Spleen (tissue), 11 donors: ENCODE measurements around the gene THSD4. TPM values are rescaled to one million over a fixed set of nuclear protein-coding genes. Genes with fewer than 3 reads are reported as not detected.

Experiments used
- DNase-seq: peaks from one replicate; pipeline ENCODE4 v3.0.0-alpha.2; 2020
- H3K27ac ChIP-seq, 8 donors: fragments of 200-600 bp; sonication (generic) in 7 of 8; 1 replicate in 4 of 8; 2 replicates in 4 of 8; pipeline versions ENCODE4 v1.5.0 to v1.8.0; 2016 to 2021; ENCODE audit warnings: inconsistent platforms in 4 of 8, mild to moderate bottlenecking in 4 of 8, moderate library complexity in 1 of 8
- H3K27me3 ChIP-seq, 7 donors: fragments of 200-600 bp; sonication (generic) in 6 of 7; replicated peaks in 1 of 7; 1 replicate in 4 of 7; 2 replicates in 3 of 7; pipeline versions ENCODE4 v1.5.0 to v1.8.0; 2016 to 2021; ENCODE audit warnings: inconsistent platforms in 3 of 7, mild to moderate bottlenecking in 1 of 7
- H3K36me3 ChIP-seq, 6 donors: fragments of 200-600 bp; sonication (generic) in 5 of 6; 1 replicate in 4 of 6; 2 replicates in 2 of 6; pipeline versions ENCODE4 v1.5.0 to v1.8.0; 2016 to 2021; ENCODE audit warnings: inconsistent platforms in 2 of 6
- H3K4me1 ChIP-seq, 6 donors: fragments of 200-600 bp; sonication (generic) in 5 of 6; 1 replicate in 3 of 6; 2 replicates in 3 of 6; pipeline versions ENCODE4 v1.5.0 to v1.8.0; 2016 to 2021; ENCODE audit warnings: inconsistent platforms in 3 of 6
- H3K4me3 ChIP-seq, 8 donors: fragments of 200-600 bp; sonication (generic) in 7 of 8; 1 replicate in 4 of 8; 2 replicates in 4 of 8; pipeline versions ENCODE4 v1.5.0 to v1.8.0; 2016 to 2021; ENCODE audit warnings: inconsistent platforms in 4 of 8, mild to moderate bottlenecking in 4 of 8, moderate library complexity in 2 of 8
- H3K9me3 ChIP-seq, 8 donors: fragments of 200-600 bp; sonication (generic) in 7 of 8; 1 replicate in 4 of 8; 2 replicates in 4 of 8; pipeline versions ENCODE4 v1.5.0 to v1.8.0; 2016 to 2021; ENCODE audit warnings: inconsistent platforms in 4 of 8
- POLR2A ChIP-seq, 3 donors: fragments of 450-650 bp; IDR thresholded peaks; one replicate each; pipeline ENCODE4 v1.5.1; 2017; ENCODE audit warnings: antibody characterized with exemption in 3 of 3, mild to moderate bottlenecking in 1 of 3
- POLR2AphosphoS5 ChIP-seq, 3 donors: sonication (generic); formaldehyde crosslinking; IDR thresholded peaks; one replicate each; pipeline ENCODE4 v1.5.1; 2017; ENCODE audit warnings: antibody characterized with exemption in 3 of 3
- WGBS, 5 donors: extraction: QIAGEN DNeasy Blood & Tissue Kit in 3 of 5; methylation state at CpG; one replicate each; pipeline versions ENCODE4 v1.1.5 to v1.1.7; 2013 to 2018; 5-methylcytosine and 5-hydroxymethylcytosine counted together
- intact Hi-C: fragments of 100-400 bp; cut with DNase I; formaldehyde crosslinking; loops from one replicate; pipeline ENCODE4 v1.15.0; 2023; ENCODE audit warnings: low total_unique reads
- polyA plus RNA-seq, 3 donors: library from polyadenylated mRNA; stranded (reverse); fragments of 200-250 nt; gene quantifications; one replicate each; pipeline ENCODE4 v1.2.1, GENCODE V29; 2013
- total RNA-seq, 7 donors: library from RNA; depleted of rRNA in 3 of 7; stranded (reverse); fragments of >200 nt in 3 of 7; fragmentation: NEBNext Ultra II Directional in 4 of 7; extraction: Animal tissue kit (Norgen Biotek cat#: 25700) in 4 of 7; gene quantifications; one replicate each; pipeline versions ENCODE4 v1.1.0 to v1.2.1, GENCODE V29; 2016 to 2021
- TF ChIP-seq, protein P1 (sequence below), 11 experiments: fragments of 200-600 bp in 7 of 11; fragments of 450-650 bp in 4 of 11; sonication (generic) in 4 of 11; IDR thresholded peaks in 8 of 11; conservative IDR thresholded peaks in 3 of 11; 1 replicate in 7 of 11; 2 replicates in 4 of 11; pipeline versions ENCODE4 v1.4.0 to v1.8.0; 2016 to 2021; ENCODE audit warnings: antibody characterized with exemption in 11 of 11, inconsistent platforms in 4 of 11, mild to moderate bottlenecking in 1 of 11
- donor health status: healthy with polysubstance abuse.
- donor health status: DM: no; HTN: no; CAD: no; lungs with moderate emphysema.
- donor health status: DM: no; HTN: no; CAD: no.
- donor health status: Bipolar disorder and iron deficiency.
- donor health status: healthy.
- donor health status: DM: no; HTN: no; CAD: no.
- donor health status: DM: yes; HTN: yes; CAD: no.

The THSD4 gene
- total and polyA plus RNA-seq, 10 donors = 0.29 to 11.3 (median 3.4) TPM

DNA sequence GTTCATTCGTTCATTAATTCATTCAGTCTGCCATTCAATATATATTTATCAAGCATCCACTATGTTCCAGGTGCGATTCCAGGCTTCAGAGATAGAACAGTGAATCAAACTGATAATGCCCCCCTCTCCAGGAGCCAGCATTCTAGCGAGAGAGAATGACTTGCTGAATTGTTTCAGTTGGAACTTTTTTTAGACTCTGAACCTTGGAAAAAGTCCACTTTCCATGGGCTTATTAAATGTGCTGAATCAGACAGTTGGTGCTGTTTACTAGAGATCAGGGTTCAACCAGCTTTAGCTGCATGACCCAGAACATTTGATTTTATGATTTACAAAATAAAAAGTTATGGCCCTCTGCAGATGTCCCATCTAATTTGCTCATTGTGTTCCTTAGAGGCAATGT lies 213.2 kb downstream of the THSD4 start:
- TF ChIP-seq, protein P1, sequence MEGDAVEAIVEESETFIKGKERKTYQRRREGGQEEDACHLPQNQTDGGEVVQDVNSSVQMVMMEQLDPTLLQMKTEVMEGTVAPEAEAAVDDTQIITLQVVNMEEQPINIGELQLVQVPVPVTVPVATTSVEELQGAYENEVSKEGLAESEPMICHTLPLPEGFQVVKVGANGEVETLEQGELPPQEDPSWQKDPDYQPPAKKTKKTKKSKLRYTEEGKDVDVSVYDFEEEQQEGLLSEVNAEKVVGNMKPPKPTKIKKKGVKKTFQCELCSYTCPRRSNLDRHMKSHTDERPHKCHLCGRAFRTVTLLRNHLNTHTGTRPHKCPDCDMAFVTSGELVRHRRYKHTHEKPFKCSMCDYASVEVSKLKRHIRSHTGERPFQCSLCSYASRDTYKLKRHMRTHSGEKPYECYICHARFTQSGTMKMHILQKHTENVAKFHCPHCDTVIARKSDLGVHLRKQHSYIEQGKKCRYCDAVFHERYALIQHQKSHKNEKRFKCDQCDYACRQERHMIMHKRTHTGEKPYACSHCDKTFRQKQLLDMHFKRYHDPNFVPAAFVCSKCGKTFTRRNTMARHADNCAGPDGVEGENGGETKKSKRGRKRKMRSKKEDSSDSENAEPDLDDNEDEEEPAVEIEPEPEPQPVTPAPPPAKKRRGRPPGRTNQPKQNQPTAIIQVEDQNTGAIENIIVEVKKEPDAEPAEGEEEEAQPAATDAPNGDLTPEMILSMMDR (IDR thresholded peaks at IDR 0.05 in 8 of 11, conservative IDR thresholded peaks at IDR 0.05 in 3 of 11) = no peak
- TF ChIP-seq POLR2AphosphoS5 (IDR thresholded peaks at IDR 0.05) (no peak), POLR2A (IDR thresholded peaks at IDR 0.05) (no peak)
- Histone ChIP-seq H3K9me3 (no peaks in the 10 kb centered on the region), H3K4me1 (no peaks in the 10 kb centered on the region), H3K4me3 (no peak overlapping the region), H3K27me3 (no peaks in the 10 kb centered on the region), H3K27ac (peak overlapping the region in 4 of 8 donors; percentile 42 to 58 (median 53)), H3K36me3 (no peaks in the 10 kb centered on the region)
- no peak for DNase-seq
- intact Hi-C loops = no loop called here
- WGBS, 5 donors = 70 to 85% (median 76%) methylated on average over 3 of the region's 3 CpGs

DNA sequence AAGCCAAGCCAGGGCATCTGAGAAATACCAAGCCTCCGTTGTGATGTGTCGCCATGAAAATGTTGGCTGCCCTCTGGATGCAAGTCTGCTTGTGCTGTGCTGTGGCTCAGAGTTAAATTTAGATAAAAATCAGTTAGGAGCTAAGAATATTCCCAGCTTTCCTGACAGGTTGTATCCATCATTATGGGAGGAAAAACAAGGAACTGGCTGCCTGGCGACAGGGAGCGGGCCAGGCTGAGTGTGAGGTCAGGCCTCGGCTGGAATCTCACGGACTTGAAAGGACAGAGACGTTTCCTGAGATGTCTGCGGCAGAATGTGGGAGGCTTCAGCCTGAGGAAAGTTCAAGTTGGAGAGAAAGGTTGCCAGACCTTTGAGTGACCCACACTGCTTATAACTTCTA lies 213.8 kb downstream of the THSD4 start:
- H3K27ac ChIP-seq = peak overlapping the region in 4 of 8 donors; percentile 42 to 58 (median 53)
- intact Hi-C loops = no loop called here
- no peaks in the 10 kb centered on the region for H3K4me1 ChIP-seq
- no peaks in the 10 kb centered on the region for H3K27me3 ChIP-seq
- no peak overlapping the region for H3K4me3 ChIP-seq
- TF ChIP-seq, protein P1 (IDR thresholded peaks at IDR 0.05 in 8 of 11, conservative IDR thresholded peaks at IDR 0.05 in 3 of 11) = no peak
- TF ChIP-seq POLR2AphosphoS5 (IDR thresholded peaks at IDR 0.05) (peak in 2 of 3 donors; percentile 57 to 71), POLR2A (IDR thresholded peaks at IDR 0.05) (no peak)
- H3K36me3 ChIP-seq = no peaks in the 10 kb centered on the region
- WGBS, 5 donors = 61 to 89% (median 74%) methylated on average over 8 of the region's 8 CpGs
- DNase-seq = no peak
- no peaks in the 10 kb centered on the region for H3K9me3 ChIP-seq

DNA sequence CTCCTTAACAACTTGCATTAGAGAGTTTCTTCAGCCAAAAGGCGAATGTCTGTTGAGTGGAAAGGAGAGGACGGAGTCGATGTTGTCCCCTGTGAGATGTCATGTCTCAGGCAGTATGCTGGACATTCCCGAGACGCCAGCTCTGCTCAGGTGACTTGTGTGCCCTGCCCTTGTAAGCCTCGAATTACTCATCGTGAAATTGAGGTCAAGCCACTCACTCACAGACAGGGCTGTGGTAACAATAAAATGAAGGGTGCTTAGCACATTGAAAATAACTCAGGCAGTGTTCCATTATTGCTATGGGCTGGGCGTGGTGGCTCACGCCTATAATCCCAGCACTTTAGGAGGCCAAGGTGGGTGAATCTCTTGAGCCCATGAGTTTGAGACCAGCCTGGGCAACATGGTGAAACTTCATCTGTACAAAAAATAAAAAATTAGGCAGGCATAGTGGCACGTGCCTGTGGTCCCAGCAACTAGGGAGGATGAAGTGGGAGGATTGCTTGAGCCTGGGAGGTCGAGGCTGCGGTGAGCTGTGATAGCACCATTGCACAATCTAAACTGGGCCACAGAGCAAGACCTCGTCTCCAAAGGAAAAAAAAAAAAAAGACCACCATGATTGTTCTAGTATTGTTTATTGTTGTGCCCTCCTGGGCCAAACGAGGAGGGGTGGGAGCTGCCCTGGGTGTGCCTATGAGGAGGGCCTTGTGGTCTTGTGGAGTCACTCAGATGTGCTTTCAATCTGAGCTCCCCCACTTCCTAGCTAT lies 214.4 kb downstream of the THSD4 start:
- intact Hi-C loops = no loop called here
- Histone ChIP-seq H3K27ac (peak overlapping the region in 4 of 8 donors; percentile 42 to 58 (median 53)), H3K36me3 (no peaks in the 10 kb centered on the region), H3K9me3 (no peaks in the 10 kb centered on the region), H3K4me1 (no peaks in the 10 kb centered on the region), H3K4me3 (no peak overlapping the region), H3K27me3 (no peaks in the 10 kb centered on the region)
- TF ChIP-seq POLR2A (IDR thresholded peaks at IDR 0.05) (no peak), POLR2AphosphoS5 (IDR thresholded peaks at IDR 0.05) (peak in 1 of 3 donors; percentile 19)
- 65 to 83% (median 76%) methylated on average over 14 of the region's 14 CpGs for WGBS, 5 donors
- DNase-seq = no peak

DNA sequence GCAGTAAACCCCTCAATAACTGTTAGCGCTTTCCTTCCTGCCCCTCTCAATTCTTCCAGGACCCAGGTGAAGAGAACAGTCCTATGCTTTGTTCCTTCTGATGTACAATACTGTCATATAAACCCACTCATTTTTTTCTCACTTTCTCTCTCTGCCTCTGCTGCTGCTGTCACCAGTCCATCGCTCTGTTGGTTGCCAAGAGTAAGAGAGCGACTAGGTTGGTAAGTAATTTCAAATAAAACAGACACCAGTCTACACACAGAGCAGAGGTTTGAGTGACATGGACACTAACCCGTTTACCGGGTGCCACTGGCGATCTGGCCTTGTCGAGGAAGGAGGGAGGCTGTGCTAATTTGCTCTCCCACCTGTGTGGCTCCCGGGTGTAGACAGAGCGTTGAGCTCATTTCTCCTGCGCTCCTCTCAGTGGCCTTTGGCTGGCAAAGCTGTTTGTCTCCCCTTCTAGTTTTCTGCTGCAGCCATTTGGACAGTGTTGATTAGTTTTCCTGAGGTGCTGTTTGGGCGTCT lies 215.4 kb downstream of the THSD4 start:
- TF ChIP-seq POLR2AphosphoS5 (IDR thresholded peaks at IDR 0.05) (no peak), POLR2A (IDR thresholded peaks at IDR 0.05) (no peak)
- TF ChIP-seq, protein P1 (IDR thresholded peaks at IDR 0.05 in 8 of 11, conservative IDR thresholded peaks at IDR 0.05 in 3 of 11) = no peak
- WGBS, 5 donors = 86 to 93% (median 91%) methylated on average over 11 of the region's 11 CpGs
- Histone ChIP-seq H3K9me3 (no peaks in the 10 kb centered on the region), H3K27ac (no peak overlapping the region), H3K4me3 (no peak overlapping the region), H3K36me3 (no peaks in the 10 kb centered on the region), H3K27me3 (no peaks in the 10 kb centered on the region), H3K4me1 (no peaks in the 10 kb centered on the region)
- DNase-seq = no peak
- intact Hi-C loops = no loop called here
